GM18498 (cell line): Measurements from ENCODE around the gene FSTL5.
"Not testable (repeated sequence)": the region's sequence is repeated elsewhere in the genome, so short reads cannot be mapped to it uniquely, and the experiment has no call there.

Source experiments
- ATAC-seq: cut with Tn5 transposase; IDR thresholded peaks from one replicate; pipeline ENCODE4 v1.9.1; 2021; ENCODE audit warnings: mild to moderate bottlenecking, moderate library complexity; ENCODE audit not compliant: unreplicated experiment

Gene FSTL5

DNA sequence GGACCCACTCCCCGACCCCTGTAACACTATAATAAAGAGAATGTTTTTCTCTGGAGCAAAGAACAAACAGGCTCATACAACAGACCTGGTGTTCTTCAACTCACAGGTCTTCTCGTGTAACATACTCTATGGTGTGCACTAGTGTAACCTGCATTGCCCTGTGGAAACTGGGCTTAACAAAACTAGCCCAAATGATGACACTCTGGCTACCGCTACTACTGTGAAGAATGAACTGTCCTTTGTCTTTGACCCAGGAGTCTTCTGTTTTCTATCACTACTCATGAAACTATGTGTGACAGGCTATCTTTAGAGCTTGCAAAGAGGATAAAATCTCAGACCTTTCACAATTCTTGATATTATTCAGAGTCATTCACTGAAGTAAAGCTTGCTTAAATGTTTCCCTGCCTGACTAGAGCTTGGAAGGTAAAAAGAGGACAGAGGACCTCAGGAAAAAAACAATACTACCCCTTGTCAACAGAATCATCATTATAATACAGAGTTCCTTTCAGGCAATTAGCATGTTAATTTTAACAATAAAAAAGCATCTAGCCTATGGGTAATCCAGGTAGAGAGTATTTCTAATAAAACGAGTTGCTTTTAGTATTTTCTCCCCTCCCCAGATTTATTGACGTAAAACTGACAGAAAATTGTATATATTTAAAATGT is 59.2 kb downstream of the FSTL5 start:
- ATAC-seq: no peak

DNA sequence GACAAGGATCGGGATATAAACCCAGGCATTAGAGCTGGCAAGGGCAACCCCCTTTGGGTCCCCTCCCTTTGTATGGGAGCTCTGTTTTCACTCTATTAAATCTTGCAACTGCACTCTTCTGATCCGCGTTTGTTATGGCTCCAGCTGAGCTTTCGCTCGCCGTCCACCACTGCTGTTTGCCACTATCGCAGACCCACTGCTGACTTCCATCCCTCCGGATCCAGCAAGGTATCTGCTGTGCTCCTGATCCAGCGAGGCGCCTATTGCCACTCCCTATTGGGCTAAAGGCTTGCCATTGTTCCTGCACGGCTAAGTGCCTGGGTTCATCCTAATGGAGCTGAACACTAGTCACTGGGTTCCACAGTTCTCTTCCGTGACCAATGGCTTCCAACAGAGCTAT is 59.9 kb downstream of the FSTL5 start:
- not testable (repeated sequence) for ATAC-seq

DNA sequence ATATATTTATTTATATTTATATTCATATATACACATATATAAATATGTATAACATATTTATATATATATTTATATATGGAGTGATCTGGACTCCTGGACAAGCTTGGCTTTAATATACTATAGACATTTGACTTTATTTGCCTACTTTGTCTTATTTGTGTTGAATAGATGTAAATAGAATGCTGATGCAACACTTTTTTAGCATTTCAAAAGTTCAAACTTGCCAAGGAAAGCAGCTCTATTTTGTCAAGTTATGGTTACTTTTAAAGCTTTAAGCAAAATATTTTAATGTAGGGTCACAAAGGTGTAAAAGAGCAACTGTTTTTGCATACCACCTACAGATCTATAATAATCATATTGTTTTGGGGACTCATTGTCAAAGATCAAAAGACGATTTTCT is 61.1 kb downstream of the FSTL5 start:
- no peak for ATAC-seq

DNA sequence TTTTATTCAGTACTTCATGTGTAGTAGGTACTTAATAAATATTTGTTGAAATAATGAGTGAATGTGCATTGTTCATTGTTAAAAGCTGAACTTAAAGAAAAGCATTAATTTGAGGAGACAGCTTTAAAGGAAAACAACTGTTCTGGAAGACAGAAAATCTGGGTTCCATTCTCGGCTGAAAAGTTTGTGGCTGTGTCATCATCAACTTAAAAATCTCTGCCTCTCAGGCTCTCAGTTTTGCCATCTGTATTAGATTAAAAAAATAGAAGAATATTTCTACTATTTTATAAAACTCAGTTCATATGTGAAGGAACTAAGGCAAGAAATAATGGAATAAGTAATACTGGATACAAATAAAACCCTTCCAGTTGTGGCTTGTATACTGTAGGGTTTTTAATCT is 62.5 kb downstream of the FSTL5 start:
- no peak for ATAC-seq

DNA sequence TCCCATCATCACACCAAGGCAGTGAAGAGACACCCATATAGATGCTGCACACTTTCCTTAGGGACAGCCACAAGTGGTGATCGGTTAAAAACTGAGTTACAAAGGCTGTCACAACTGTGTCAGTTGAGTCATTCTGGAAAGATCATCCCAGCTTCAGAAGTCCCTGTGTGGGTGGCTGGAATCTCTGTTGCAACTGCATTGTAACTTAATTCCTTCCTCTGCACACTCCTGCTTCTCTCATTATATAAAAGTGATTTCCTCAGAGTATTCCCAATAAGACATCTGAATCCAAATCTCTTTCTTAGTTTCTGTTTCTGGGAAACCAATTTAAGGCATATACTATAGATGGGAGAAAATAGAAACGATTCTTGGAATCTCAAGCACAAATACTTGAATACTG is 88.1 kb downstream of the FSTL5 start:
- no peak for ATAC-seq

DNA sequence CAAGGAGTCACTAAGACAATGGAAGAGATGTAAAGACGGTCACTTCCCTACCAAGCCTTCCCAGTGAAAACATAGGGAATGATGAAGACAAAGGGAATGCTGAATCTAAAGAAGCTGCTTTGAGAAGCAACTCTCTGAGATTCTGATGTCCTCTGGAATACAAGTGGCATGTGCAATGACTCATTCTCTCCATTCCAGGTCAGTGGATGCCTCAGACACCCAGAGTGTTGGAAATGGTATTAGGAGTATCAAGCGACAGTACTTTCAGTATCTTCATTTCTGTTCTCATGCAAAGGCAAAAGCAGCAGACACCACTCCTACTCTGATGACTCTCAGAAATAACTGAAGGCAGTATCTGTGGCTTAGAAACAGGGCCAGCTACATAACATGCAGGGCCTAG is 102.6 kb downstream of the FSTL5 start:
- no peak for ATAC-seq

DNA sequence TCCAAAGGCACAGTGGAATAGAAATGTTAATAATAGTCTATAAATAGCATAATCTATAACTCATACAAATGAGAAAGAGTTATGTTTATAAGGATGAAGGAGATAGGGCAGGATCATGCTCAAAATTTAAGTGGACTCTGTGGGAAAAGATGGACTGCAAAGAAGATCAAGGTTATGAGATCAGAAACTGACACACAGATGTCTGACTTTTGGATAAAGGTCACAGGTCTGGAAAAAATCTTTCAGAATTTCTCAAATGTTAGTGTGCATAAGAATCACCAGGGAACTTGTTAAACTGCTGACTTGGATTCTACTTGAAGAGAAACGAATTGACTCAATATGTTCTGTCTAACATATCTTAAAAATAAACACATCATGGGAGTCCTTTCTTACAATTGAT is 104.1 kb downstream of the FSTL5 start:
- no peak for ATAC-seq

DNA sequence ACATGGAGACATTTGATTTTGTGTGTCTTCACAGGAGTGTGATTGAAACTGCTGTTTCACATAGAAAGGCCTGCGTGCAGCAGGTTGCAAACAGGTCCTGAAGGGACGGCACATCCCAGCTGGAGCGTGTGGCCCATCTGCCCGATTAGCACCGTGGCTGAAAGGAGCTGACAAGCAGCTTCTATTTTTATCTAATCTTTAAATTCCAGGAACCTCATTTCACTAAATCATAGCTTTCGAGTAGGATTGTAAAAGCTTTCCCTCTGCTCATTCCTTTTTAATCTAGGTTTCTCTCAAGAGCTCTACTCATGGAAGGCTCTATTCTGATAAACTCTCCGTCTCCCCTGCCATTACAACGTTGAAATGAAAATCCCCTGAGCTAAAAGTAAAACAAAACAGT is 106.8 kb downstream of the FSTL5 start:
- no peak for ATAC-seq

DNA sequence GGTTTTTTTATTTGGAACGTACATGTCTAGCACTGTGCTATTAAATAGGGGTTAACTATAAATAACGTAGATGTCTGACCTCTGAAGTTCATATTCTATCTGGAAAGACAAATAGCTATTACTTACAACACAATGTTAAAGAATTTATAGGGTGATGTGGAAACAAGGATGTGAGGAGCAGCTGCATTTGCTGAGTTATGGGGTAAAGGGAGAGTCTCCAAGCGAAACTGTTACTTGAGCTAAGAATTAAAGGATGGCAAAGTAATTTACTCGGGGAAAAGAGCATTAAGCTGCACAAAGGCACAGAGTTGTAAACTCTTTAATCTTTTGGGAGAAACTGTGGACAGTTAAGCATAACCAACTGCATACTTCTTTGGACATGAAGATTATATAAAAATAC is 117.7 kb downstream of the FSTL5 start:
- ATAC-seq: no peak

DNA sequence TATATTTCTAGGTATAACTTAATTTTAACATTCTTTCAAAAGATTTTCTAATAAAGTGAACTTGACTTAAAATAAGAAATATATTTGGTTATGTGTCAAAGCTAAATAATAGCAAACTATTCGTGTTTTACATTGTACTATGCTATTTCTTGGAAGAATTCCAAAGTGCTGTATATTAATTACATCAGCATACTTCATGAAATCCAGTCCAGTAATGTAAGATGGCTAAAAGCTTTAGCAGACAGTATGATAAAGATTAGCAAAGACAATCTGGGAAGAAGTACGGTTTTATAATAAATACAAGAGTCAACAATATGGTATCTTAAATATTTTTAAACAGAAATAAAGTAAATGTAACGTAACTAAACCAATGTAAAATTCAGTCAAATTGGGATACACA is 125.7 kb downstream of the FSTL5 start:
- ATAC-seq: no peak

DNA sequence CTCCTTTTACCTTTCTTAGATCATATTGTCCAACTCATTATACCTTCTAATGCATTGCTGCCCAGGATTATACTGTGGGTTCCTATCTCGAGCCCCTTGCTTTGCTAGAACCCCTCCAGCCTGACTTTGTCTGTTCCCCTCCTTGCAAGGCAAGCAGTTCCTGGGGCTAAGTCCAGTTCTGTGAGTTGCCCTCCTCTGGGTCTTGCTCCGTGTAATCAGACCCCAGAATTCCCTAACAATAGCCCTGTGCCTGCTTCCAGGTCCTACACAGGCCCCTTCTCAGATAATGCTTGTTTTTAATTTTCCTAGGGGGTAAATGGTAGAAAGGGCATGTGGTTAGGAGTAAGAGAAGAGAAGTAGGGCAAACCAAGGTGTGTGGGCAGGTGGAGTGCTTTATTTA is 145.9 kb downstream of the FSTL5 start:
- ATAC-seq: no peak

DNA sequence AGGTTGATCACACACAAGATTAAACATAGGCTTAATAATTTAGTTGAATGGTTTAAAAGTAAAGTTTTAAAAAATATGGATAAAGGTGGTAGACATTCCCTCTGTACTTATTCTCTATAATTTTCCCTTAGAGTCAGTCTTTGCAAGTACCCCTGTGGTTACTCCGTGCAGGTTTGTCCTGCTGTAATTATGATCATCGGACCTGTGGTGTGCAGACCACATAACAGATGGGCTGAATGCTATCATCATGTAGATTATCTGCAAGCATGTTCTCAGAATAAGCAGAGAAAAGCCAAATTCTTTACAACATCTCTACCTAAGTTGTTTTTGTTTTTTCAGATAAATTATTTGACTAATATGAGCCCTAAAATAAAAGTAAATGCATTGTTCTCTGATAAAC is 146.8 kb downstream of the FSTL5 start:
- no peak for ATAC-seq

DNA sequence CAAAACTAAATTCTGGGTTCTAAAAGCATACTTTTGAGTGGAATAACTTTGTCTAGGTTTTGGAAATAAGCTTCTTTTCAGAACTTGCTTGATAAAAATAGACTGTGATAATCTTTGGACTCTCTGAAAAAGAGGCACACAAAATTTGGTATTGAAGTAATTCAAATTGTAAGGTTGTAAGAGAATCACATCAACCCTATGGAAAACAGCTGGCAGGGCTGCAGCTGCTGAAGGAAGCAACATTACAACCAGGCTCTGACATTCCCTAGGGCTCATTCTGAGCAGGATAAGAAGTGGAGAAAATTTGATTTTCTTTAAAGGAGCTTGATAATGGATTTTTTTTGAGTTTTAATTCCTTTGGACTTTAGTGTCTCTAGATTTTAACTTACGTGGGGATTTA is 147.6 kb downstream of the FSTL5 start:
- ATAC-seq: no peak

DNA sequence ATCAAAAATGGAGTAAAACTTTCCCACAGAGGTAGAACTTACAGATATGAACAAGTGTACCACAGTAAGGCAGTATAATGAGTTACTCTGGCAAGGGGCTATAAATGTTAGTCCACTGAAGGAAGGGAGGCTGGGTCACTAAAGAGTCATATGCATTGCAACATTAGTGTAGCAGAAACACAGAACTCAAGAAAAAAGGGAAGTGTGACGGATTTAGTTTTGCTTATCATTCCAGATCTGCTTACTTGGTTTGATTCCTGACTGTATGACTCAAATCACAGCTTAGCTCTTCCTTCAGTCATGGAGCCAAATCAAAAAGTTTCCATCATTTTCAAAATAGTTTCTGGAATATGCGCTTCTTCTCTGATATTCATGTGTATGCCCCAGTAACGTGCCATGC is 148.7 kb downstream of the FSTL5 start:
- ATAC-seq: no peak

DNA sequence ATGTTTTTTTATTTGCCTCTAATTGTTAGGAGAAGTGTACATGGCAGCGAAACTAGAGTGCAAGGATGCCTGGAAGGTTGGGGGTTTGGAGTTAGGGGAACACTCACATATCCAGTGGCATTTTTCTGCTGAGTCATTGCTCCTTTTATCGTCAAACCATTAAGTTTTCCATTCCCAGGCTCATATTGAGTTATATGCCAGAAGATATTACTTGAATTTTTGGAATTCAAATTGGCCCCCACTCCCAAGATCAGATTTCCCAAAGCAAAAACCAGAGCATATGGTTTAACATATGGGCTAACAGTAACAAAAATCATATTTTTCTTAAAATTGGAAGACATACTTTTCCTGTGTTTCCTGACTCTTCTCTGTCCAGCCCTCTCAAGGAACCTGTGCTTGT is 152.7 kb downstream of the FSTL5 start:
- no peak for ATAC-seq

DNA sequence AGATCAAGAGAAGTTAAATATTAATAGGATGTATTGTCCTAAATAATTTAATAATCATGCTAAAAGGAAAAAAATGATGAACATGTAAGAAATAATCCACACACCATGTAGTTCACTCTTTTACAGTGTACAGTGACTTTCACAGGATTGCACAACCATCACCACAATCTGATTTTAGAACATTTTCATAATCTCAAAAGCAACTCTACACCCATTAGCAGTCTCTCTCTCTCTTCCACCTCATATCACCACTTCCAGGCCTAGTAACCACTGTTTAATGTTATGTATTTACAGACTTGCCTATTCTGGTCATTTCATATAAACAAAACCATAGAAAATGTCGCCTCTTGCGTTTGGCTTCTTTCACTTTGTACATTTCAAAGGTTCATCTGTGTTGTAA is 153.4 kb downstream of the FSTL5 start:
- ATAC-seq: no peak

DNA sequence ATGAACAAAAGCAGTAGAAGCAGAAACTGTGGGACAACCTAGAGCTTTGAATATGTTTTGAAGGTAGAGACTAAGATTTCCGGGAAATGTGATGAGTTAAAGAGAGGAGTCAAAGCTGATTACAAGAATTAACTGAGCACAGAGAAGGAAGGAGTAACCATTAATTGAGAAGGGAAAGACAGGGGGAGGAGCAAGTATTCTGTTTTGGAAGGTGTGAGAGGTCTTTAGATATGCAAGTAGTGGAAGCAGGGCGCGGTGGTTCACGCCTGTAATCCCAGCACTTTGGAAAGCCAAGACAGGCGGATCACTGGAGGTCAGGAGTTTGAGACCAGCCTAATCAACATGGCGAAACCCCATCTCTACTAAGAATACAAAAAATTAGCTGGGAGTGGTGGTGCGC is 171.5 kb downstream of the FSTL5 start:
- ATAC-seq: no peak

DNA sequence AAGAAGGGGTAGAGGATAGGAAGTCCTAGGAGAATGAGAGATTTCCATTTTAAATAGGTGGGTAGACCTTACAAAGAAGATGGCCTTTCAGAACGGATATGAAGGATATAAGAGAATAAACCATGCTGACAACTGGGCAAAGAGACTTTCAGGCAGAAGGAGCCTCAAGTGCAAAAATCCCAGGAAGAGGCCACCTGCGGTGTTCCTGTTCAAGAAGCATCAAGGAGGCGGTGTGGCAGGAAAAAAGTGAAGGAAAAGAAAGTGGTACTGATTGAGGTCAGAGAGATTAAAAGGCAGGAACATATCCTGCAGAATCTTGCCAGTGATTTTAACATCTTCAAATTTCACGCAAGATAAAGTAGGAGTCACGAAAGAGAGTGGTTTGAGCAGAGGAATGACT is 172.0 kb downstream of the FSTL5 start:
- no peak for ATAC-seq

DNA sequence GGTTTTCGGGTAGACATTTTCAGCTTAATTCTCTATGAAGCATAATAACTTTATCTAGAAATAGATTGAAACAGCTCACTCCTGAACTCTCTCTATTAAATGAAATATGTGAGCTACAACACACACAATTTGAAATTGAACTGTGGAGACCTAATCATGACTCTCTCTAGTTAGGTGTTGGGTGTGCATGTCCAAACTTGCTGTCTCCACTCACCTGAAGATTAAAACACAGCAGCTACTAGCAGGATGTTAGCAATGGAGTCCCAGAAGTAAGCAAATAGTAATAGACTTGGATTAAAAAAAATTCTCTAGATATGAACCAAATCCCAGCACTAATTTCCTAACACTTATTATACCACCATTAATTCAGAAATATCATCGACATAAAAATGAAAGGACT is 173.1 kb downstream of the FSTL5 start:
- ATAC-seq: no peak

DNA sequence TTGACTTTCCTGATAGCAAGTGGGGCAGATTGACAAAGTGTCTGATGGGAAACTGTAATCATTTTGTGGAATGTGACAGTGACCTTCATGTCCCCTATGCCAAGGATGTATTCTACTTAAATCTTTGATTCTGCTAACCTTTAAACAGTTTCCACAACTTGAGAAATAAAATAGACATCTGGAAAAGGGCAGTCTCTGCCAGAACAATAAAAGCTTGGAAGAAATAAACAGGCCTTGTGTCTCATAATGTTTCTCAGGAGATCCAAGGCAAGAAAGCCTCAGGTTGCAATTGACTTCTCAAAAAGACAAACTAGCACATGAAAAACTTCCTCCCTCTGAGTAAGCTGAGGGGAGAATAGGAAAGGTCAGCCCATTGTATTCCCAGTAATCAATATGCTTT is 174.9 kb downstream of the FSTL5 start:
- no peak for ATAC-seq

DNA sequence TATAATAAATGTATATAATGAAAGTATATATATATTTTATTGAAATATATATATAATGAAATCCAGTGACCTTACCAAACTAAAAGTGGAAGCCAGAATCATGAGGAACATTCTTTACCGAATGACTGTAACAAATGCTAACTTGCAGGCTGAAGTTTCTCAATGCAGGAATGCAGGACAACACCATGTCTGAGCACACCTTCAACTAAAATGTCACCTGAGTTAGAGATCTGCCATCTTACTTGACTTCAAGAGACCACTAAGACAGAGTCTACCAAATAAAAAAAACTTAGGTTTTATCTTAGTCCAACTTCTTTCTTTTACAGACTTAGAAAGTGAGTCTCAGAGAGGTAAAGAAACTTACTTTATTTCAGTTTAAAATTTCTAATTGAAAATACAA is 176.2 kb downstream of the FSTL5 start:
- ATAC-seq: no peak

DNA sequence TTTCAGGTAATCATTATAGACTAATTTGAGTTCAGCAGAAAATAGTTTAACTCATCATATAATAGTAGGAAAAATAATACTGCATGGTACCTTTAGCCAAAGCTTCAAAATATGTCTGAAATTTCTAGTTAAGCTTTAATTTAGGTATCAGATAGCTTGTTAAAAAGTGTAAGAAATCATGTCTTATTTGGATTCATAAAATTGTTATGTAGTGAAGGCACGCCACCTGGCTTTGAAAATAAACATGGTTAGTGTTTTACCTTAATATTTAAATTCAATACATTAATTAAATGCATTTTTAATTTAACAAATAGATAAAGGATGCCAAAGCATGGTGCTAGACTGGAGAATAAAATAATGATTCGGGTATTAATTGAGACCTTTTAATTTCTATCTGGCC is 211.4 kb downstream of the FSTL5 start:
- no peak for ATAC-seq

DNA sequence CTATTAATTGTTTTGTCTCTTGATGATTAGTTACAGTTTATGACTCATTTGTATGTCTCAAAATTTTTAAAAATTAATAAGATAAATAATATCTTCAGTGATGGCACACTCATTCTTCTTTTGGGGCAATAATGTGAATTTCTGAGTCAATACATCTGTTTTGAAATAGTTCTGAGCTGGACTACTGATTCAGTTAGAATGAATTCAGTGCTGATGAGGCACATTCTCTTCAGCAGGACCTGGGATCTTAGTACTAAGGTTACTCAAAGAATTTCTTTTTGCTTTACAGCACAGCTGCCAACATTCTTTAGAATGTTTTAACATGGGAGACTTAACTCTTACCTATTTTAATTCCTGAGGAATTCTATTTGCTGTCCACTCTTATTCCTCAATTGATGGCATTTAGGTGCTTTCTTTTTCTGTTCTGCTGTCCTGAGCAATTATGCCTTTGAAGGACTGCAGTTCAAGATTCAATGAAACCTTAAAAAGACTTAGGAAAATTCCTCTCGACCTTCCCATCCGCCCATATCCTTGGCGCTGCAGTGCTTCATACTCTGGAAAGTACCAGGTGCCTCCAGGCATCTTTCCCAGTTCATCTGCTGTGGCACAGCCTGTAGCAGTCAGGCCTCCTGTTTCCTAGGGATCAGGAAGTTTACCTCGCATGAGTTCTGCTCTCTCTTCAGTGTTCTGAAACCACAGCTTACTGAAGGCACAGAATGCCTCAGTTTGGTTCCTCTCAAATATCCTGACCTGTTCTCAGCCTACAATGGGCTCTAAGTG is 213.7 kb downstream of the FSTL5 start:
- ATAC-seq: no peak
